Measurements from ENCODE around the gene SYNGR1.

- no peak for TF ChIP-seq CHD2 (IDR thresholded peaks at IDR 0.05; ENCODE audit: low read length, partially characterized antibody)
- TF ChIP-seq, protein P1, sequence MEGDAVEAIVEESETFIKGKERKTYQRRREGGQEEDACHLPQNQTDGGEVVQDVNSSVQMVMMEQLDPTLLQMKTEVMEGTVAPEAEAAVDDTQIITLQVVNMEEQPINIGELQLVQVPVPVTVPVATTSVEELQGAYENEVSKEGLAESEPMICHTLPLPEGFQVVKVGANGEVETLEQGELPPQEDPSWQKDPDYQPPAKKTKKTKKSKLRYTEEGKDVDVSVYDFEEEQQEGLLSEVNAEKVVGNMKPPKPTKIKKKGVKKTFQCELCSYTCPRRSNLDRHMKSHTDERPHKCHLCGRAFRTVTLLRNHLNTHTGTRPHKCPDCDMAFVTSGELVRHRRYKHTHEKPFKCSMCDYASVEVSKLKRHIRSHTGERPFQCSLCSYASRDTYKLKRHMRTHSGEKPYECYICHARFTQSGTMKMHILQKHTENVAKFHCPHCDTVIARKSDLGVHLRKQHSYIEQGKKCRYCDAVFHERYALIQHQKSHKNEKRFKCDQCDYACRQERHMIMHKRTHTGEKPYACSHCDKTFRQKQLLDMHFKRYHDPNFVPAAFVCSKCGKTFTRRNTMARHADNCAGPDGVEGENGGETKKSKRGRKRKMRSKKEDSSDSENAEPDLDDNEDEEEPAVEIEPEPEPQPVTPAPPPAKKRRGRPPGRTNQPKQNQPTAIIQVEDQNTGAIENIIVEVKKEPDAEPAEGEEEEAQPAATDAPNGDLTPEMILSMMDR (IDR thresholded peaks at IDR 0.05) = no peak
- TF ChIP-seq REST (IDR thresholded peaks at IDR 0.05) = no peak
These were observed 3.6 kb downstream of the SYNGR1 start for GRCh38 chr22:39353346-39353745.

Measured in A549 (cell line).